Measurements from ENCODE around the gene PTPRB. TPM values are rescaled to one million over a fixed set of nuclear protein-coding genes. Genes with fewer than 3 reads are reported as not detected.

PTPRB gene
- total RNA-seq, 1 experiment from 2014 or later = 43.2 TPM

DNA sequence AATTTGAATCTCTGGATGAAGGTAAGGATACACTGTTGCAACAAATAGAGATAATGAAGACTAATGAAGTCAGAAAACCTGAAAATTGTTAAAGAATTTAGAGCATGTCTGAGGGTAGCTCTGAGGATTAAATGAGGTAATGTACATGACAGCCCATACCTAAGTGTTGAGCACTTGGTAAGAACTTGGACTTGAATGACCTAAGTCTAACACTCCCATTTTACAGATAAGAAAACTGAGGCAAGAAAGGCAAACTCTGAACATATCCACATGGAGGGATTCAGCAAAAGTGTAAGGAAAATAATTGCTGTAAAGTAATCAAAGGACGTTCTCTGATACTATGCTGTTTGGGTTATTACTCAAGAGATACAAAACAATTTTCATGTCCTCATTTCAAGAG lies 29.0 kb downstream of the PTPRB start:
- peak overlapping the region; percentile 62 for H3K4me3 Mint-ChIP-seq (ENCODE audit: low read depth, unreplicated experiment)
- no peak for DNase-seq

GRCh38 chr12:70607107-70607506 lies 30.1 kb downstream of the PTPRB start:
- no TSS peak for BruUV-seq (replicated peaks)
- H3K27me3 Mint-ChIP-seq (ENCODE audit: unreplicated experiment) = no peaks in the 10 kb centered on the region
- peaks cover 36% of the 10 kb centered on the region for H3K36me3 Mint-ChIP-seq (ENCODE audit: insufficient read depth, unreplicated experiment)
- DNase-seq = no peak
- CTCF ChIA-PET = no interaction called here
- peak overlapping the region; percentile 50 for H3K4me3 Mint-ChIP-seq (ENCODE audit: low read depth, unreplicated experiment)
- intact Hi-C loops (cut with micrococcal nuclease; ENCODE audit: unreplicated experiment) = loop anchor here (5.0 kb wide), 1 partner anchor 40 kb away; no protein-coding TSS in a partner anchor
- peaks cover 40% of the 10 kb centered on the region for H3K4me1 Mint-ChIP-seq (ENCODE audit: low read depth, unreplicated experiment)
- no peak for TF ChIP-seq CTCF (IDR thresholded peaks at IDR 0.05; ENCODE audit: unreplicated experiment)
- H3K9me3 Mint-ChIP-seq (ENCODE audit: low read depth, unreplicated experiment) = no peaks in the 10 kb centered on the region
- H3K27ac Mint-ChIP-seq (ENCODE audit: unreplicated experiment) = no peak overlapping the region

More for the DNA sequence above, 29.0 kb downstream of the PTPRB start:
- CTCF ChIA-PET = no interaction called here
- Mint-ChIP-seq H3K27me3 (ENCODE audit: unreplicated experiment) (no peaks in the 10 kb centered on the region), H3K36me3 (ENCODE audit: insufficient read depth, unreplicated experiment) (peaks cover 35% of the 10 kb centered on the region), H3K4me1 (ENCODE audit: low read depth, unreplicated experiment) (peaks cover 40% of the 10 kb centered on the region), H3K9me3 (ENCODE audit: low read depth, unreplicated experiment) (no peaks in the 10 kb centered on the region), H3K27ac (ENCODE audit: unreplicated experiment) (no peak overlapping the region)
- no peak for TF ChIP-seq CTCF (IDR thresholded peaks at IDR 0.05; ENCODE audit: unreplicated experiment)
- intact Hi-C loops (cut with micrococcal nuclease; ENCODE audit: unreplicated experiment) = loop anchor here (5.0 kb wide), 1 partner anchor 39 kb away; no protein-coding TSS in a partner anchor
- BruUV-seq (replicated peaks) = no TSS peak

GRCh38 chr12:70605976-70606375 lies 31.3 kb downstream of the PTPRB start:
- Mint-ChIP-seq H3K4me3 (ENCODE audit: low read depth, unreplicated experiment) (peak overlapping the region; percentile 50), H3K4me1 (ENCODE audit: low read depth, unreplicated experiment) (peaks cover 38% of the 10 kb centered on the region), H3K9me3 (ENCODE audit: low read depth, unreplicated experiment) (peaks cover 2% of the 10 kb centered on the region), H3K36me3 (ENCODE audit: insufficient read depth, unreplicated experiment) (peaks cover 40% of the 10 kb centered on the region), H3K27ac (ENCODE audit: unreplicated experiment) (no peak overlapping the region), H3K27me3 (ENCODE audit: unreplicated experiment) (no peaks in the 10 kb centered on the region)
- no TSS peak for BruUV-seq (replicated peaks)
- no peak for DNase-seq
- CTCF ChIA-PET = interaction anchor here (0.8 to 1.2 kb wide), 5 partner anchors 17 to 128 kb away, joined by 3 to 4 read pairs (median 3); no protein-coding TSS in a partner anchor
- TF ChIP-seq CTCF (IDR thresholded peaks at IDR 0.05; ENCODE audit: unreplicated experiment) = no peak
- intact Hi-C loops (cut with micrococcal nuclease; ENCODE audit: unreplicated experiment) = loop anchor here (5.0 kb wide), 1 partner anchor 41 kb away; no protein-coding TSS in a partner anchor

- no peak for DNase-seq
- no TSS peak for BruUV-seq (replicated peaks)
- Mint-ChIP-seq H3K36me3 (ENCODE audit: insufficient read depth, unreplicated experiment) (peaks cover 28% of the 10 kb centered on the region), H3K9me3 (ENCODE audit: low read depth, unreplicated experiment) (peaks cover 2% of the 10 kb centered on the region), H3K27me3 (ENCODE audit: unreplicated experiment) (no peaks in the 10 kb centered on the region), H3K27ac (ENCODE audit: unreplicated experiment) (no peak overlapping the region), H3K4me1 (ENCODE audit: low read depth, unreplicated experiment) (peaks cover 40% of the 10 kb centered on the region), H3K4me3 (ENCODE audit: low read depth, unreplicated experiment) (no peak overlapping the region)
- intact Hi-C loops (cut with micrococcal nuclease; ENCODE audit: unreplicated experiment) = loop anchor here (5.0 kb wide), 1 partner anchor 43 kb away; no protein-coding TSS in a partner anchor
- CTCF ChIA-PET = no interaction called here
- no peak for TF ChIP-seq CTCF (IDR thresholded peaks at IDR 0.05; ENCODE audit: unreplicated experiment)
These were observed 32.6 kb downstream of the PTPRB start for GRCh38 chr12:70604662-70605061.

Data from Calu3 (cell line).